COLO829 (cell line): ENCODE results near the gene RYR3.
A peak's percentile ranks its signal among the peaks of the same experiment; 100 is the strongest.
"Not testable (repeated sequence)": the region's sequence is repeated elsewhere in the genome, so short reads cannot be mapped to it uniquely, and the experiment has no call there.

Experiments
- DNase-seq: peaks from one replicate; pipeline ENCODE4 v3.0.0; 2012; ENCODE audit warnings: low spot score

Gene RYR3

DNA sequence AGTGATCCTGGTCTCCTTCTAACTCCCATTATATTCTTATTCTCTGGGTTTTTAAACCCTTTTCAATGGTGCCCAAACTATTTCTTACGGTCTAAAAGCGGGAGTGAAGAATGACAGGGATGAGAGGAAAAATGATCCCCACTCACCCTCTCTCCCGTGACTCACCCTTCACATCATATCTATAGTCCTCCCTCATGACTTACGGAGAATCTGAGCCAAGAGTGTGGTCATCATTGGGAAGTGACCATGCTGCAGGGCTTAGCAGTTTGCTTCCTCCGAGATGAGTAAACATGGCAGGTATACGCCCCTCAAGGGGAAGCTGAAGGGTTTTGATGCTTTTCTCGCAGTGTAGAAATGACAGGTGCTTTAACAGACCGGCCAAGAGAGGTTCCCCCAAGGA lies 274.0 kb downstream of the RYR3 start:
- DNase-seq: peak; percentile 57

DNA sequence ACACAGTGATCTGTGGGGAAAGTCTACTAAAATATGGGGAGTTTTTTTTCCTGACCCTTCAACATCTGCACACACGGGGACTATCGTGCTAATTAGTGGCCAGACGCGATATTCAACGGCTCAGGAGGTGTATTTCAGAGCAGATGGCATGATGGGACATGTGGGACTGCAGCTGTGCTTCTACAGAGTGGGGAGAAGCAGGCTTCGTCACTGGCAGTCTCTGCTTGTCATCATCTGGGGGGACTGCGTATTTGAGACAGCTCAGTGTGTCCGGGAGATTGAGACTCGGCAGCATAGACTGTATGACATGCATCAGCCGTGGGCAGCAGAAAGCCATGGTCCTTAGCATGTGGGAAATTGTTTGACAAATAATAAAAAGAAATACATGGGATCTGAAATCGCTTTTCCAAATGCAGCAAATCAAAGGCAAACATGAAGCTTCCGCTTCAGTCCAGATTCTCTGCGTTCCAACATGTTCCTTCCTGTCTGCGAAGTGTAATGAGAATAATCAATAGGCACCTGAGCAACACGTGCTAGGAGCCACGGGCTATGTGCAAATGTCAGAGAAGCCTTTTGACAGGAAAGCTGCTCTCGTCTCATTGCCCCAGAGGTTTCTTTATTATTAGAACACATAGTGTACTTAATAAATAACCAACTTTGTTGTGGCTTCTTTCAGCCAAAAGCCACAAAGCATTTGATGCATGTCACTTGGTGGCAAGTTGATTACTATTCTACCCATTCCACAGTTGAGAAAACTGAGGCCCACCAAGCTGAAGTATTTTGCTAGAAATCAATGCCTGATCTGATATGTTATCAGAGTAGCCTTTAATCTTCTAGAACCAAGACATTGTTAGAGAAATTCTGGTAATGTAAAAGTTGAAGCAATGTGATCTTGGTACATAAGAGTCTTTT lies 276.3 kb downstream of the RYR3 start:
- DNase-seq: no peak

DNA sequence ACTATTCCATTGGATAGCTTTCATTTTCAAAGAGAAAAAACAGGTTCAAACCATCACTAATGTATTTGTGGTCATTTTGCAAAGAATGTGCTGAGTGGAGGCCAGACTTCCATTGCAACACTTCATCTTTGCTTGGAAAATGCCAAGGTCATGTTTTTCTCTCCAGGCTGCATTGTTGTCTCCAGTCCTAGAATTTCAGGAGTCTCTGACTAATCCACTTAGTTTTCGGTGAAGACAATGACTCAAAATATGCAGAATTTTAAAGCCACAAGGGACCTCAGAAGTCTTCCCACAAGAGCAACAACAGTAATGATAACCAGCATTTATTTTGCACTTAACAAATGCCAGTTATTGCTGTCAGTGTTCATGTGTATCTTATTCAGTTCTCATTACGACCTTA lies 277.0 kb downstream of the RYR3 start:
- no peak for DNase-seq

DNA sequence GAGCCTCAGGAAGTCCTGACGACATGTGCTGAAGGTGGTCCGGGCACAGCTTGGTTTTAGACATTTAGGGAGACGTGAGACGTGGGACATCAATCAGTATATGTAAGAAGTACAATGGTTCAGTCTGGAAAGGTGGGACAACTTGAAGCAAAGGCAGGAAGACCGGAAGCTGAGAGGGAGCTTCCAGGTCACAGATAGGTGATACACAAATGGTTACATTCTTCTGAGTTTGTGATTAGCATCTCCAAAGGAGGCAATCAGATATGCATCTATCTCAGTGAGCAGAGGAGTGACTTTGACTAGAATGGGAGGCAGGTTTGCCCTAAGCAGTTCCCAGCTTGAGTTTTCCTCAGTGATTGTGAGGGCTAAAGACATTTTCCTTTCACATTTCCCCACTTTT lies 282.1 kb downstream of the RYR3 start:
- DNase-seq: no peak

DNA sequence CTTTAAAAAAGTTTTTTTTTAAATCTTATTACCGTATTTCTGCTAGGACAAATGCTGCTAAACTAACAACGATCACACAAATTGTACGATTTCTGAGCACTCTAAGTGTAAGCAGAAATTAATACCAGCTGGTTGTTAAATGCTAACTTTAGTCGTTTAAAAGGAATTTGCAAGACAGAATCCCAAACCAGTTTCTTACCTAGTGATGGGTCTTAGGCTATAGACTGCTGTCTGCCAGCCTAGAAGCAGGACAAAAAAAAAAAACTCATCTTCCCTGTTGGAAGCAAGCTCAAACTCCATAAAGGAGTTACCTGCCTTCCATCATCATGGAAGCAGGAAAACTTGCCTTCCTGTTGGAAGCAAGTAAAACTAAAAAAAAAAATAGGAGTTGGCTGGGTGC lies 287.6 kb downstream of the RYR3 start:
- not testable (repeated sequence) for DNase-seq

DNA sequence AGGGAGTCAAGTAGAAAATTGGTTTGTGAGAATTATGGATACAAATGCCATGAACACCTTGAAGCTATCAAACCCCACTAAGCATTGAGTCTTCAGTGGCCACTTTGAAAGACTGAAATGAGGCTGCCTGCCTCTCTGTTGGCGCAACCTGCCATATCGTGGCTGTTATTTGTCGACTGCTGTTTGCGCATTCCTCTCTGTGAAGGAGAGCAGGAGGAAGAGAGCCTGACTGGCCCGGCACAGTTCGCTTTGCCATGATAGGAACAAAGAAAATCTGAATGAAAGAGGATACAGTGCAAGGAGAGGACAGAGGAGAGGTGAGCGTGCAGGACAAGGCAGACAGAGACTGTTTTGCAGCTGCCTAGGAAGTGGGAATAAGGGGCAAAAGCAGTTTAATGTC lies 289.4 kb downstream of the RYR3 start:
- DNase-seq: no peak

DNA sequence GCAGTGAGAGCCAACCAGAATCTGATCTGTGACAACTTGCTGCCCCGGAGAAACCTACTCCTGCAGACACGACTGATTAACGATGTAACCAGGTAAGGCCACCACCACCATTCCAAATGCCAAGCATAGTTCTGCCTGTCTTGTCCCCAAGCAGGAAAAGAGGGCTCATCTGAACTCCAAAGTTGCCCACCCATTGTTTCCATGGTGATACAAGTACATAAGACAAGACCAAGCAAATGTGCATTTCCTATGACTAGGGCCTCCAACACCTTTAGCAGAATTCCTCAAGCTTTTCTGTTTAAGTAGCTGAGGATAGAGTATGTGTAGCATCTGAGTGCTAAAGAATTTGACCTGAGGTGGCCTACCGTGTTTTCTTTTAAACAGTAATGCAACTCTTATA lies 290.7 kb downstream of the RYR3 start:
- no peak for DNase-seq

DNA sequence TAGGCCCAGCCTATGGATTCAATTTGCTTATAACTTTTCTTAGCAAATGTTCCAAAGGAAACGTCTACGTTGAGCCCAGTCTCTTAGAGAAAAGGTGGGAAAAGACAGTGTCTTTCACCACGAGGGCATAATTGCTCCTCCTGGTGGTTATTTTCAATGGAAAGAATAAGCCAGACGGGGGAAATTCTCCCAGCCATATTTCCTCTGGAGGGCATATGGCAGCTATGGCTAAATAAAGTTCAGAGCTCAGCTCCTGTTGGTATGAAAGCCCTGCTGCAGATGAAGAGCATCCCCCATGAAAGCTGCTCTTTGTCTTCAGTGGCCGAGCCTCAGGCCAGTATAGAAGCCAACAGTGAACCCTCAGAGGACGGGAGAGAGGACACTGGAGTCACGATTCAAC lies 297.9 kb downstream of the RYR3 start:
- DNase-seq: peak; percentile 61

DNA sequence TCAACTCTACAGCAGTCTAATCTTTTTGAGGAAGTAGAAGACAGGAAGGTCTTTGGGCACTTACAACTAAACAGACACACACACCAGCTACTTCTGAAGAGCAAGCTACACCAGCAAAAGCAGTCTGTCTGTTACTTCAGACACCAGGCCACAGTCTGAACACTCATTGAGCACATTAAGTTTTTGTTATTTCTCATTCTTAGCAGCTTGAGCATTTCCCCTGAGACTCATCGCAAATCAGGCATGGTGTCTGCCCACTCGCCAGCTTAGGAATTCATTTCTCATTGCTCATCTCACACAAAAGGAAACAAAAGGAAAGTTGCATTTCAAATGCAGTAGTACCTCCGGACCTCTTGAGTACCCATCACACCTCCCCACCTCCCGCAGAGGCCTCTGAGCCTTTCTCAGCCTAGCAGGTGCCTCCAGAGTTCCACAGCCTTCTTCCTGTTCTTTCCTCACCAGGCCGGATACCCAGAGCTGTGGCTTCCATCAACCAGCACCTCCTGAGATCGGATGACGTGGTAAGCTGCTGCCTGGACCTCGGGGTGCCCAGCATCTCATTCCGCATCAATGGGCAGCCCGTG lies 302.0 kb downstream of the RYR3 start:
- DNase-seq: no peak

DNA sequence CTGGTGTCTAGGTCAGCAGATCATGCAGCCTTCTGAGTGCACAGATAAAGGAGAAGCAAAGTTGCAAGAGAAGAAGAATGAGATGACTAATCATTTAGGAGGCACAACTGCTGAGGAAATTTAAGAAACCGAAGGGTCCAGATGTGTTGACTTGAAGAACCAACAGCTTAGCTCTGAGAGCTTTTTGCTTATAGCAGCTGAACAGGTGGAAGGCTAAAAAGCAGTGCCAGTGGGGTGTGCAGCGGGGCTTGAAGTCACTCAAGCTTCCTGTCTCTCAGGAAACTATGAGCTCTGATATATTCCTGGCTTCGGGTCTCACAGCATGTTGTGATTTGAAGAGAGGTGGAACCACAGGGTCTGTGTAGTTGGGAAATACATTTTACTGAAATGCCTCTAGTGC lies 305.7 kb downstream of the RYR3 start:
- DNase-seq: no peak

DNA sequence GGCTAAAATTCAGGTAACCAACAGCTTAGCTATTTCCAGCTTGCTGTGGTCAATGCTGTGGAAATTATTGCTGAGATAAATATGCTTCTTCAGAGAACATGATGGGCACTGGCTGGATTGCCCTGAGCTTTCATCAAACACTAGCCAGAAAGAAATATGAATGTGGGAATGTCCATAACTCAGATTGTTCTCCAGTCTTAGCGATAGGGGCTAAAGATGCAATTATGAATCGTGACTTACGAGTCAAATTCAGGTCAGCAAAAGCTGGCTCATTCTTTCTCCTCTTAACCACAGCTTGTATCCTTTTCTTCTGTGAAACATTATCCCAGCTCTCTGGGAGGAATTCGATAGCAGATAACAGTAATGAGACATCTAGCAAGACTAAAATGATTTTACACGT lies 307.6 kb downstream of the RYR3 start:
- DNase-seq: no peak

DNA sequence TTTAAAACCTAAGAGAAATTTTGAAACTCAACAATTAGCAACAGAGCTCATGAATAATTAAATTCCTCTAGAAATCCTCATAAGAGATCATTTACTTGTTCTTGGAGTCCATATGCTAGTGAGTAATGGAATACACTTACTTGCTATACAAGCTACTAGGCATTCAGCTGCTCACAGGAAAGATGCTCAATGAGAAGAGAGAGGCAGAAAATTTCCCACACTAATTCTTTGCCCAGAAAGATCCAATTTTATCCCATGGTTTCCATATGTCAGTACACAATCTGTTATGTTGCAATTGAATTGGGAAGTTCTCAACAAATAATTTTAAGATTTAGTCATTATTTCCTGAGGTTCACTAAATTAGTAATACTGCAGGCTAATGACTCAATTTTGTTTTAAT lies 310.4 kb downstream of the RYR3 start:
- no peak for DNase-seq

DNA sequence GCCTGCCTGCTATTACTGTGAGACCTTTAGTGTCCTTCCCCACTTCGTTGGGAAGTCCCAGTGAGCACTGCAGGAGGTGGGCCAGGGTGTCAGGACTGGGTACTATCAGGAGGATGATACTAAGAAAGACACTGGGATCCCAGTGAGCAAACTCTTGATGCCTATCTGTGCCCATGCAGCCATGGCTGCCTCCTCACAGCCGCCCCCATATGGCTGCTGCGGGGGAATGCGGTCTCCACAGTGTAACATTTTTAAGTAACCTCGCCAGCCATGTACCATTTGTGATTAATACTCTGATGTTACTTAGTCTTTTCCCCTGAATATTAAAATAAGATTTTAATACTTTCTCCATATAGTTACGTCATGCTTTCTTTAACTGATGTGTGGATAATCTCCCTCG lies 312.2 kb downstream of the RYR3 start:
- DNase-seq: no peak

DNA sequence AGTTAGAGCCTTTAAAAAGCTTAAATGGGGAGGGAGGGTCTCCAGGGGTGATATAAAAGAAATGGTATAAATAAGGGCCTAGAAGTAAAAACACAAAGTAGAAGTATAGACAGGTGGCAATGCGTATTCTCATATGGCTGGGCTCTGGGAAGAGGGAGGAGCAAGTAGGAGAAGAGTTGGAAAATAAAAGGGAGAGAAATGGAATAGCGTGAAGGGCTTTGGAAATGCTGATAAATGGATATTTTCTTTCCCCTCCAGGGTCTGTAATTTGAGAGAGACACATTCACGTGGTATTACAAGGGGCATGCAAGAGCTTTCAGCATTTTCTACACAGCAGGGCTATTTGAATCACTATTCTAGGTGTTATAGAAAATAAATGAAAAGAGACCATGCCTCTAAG lies 313.7 kb downstream of the RYR3 start:
- DNase-seq: no peak

DNA sequence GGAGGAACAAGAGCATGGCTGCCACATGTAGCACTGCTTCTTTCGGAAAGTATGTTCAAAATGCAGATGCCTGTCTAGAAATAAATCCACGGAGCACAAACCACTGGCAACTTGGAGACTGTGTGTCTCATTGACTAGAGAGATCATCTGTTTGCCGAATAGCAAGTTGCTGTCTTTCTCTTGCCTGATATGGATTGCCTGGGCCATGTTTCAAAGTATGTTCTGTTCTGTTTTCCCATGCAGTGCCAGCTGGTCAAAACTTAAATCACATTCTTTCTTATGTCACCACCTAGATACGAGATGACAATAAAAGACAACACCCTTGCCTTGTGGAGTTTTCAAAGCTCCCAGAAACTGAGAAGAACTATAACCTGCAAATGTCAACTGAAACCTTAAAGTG lies 318.9 kb downstream of the RYR3 start:
- no peak for DNase-seq

DNA sequence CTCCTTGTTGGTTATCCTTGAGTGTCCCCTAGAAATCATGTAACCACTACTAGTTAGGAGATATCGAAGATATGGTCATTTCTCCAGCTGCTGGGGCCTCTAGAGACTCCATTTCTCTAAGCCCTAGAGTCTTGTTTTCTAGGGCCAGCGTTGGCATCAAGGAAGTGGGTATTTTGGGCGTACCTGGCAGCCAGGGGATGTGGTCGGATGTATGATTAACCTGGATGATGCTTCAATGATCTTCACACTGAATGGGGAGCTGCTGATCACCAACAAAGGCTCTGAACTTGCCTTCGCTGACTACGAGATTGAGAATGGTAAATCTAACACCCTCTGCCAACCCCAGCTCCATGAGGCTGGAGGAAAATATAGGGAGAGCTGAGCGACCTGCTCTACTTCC lies 325.5 kb downstream of the RYR3 start:
- DNase-seq: no peak

DNA sequence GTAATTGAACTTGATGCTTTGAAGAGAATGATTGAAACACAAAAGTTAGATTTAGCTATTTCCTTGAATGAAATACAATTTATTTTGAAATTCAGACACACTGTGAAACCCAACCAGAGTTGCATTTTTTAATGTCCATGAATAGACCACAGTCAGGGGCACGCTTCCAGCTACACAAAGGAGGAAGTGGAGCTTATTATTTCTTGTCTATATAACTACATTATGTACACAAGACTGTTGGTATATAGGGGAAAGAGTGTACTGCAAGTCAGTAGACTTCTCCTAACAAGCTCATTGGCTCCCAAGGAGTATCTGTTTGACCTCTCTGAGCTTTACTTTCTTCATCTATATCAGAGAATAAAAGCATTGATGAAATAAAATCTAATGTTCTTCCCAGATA lies 326.2 kb downstream of the RYR3 start:
- DNase-seq: no peak

DNA sequence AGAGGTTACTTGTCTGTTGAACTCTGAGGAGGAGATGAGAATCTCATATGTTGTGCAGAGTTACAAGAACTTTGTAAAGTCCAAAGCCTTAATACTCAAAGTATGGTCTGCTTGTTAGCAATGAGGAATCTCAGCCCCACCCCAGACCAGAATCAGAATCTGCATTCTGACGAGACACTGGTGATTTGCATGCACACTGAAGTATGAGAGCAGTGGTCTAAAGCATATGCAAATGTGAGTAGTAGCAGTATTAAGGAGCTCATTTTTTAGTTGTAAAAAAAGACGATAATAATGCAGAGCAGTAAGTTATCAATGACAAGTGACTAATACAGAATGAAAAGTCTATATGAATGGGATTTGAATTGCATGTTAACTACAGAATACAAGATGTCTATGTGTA lies 327.7 kb downstream of the RYR3 start:
- DNase-seq: no peak

DNA sequence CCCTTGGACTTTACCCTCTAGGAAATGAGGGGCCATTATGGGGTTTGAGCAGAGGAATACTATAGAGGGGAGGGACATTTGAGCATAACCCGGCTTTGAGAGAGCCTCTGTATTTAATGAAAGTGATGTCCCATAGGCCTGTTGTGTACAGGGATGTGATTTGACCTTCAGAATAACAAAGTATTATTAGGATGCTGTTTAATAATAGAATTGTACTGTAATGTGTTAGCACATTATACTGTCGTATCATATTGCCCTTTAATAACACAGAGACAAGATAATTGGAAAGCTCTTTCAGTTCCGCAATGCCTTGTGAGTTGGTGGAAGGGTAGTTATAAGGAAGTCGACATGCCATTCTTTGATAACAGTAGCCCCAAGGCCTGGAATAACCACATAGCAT lies 328.3 kb downstream of the RYR3 start:
- no peak for DNase-seq

DNA sequence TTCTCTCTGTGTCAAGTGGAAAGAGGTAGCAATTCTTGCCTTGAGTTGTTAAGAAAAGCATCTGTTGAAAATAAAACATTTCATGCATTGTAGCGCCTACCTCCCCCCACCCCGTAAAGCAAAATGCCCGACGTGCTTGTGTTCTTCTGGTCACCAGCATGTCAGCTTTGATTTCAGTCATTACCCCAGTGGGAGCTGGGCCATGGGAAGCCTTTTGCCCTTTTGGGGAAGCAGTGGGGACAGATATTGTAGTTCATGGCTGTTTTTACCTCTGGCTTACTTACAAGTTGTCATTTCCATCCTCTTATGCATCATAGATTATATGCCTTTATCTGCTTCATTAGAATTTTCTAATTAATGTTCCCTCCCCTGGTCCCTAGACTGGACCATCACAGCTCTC lies 328.7 kb downstream of the RYR3 start:
- no peak for DNase-seq

DNA sequence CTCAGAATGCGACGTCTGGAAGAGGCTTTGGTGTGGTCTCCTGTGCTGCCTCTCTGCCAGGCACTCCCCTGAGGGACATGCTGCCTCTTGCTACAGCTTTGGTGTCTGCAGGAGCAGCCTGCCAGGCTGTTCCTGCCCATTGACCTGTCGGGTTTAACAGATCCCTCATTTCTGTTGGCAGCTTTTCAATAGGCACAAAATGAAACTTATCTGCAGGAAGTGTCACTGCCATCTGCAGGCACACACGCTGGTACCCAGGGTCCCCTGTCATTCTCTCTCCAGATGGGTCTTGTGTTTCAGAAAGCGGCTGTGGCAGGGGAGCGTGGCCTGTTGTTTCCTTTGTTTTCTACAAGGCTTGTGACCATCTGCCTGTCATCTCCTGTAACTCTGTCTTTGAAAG lies 329.2 kb downstream of the RYR3 start:
- no peak for DNase-seq

DNA sequence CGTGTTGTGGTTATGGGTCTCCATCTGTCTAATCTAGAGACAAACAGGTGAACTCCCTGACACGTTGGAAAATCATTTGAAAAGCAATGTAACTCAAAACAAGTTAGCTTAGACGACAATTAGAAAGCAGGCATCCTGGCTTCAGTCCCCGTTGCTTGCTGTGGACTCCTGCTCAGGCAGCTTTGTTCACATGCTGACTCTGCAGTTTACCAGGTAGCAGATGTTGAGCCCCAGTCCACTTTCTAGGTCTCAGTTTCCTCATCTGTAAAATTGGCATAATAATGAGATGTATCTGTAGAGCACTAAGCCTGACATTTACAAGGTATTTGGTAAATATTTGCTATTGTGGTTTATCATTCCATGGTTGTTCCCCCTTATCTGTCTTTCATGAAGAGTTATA lies 330.3 kb downstream of the RYR3 start:
- no peak for DNase-seq

DNA sequence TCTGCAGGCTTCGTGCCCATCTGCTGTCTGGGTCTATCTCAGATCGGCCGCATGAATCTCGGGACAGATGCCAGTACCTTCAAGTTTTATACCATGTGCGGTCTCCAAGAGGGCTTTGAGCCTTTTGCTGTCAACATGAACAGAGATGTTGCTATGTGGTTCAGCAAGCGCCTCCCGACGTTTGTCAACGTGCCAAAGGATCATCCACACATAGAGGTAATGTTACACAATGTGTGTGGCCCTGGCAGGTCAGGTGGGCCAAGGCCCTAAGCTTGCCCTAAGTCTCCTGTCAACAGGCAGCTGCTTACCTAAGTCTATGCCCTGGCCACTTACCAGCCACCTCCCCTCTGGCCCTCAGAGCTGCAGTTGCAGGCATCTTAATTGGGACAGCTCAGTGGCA lies 333.5 kb downstream of the RYR3 start:
- DNase-seq: no peak

DNA sequence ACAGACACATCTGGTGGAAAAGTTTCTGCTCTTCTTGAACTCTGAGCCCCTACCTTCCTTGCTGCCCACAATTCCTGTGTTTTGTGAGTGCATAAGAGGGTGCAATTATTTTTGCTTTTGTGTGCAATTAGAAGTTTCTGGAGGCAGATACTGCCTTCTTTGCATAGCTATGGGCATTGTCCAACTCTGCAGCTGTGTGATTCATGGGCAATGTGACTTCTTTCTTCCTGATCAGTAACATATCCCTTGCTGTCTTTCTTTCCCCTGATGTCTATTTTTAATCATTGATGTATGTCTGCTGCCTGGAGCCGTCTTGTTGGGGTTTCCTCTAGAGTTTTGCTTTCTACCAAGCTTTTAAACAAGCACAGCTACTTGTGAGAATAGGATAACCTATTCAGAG lies 336.0 kb downstream of the RYR3 start:
- DNase-seq: no peak
